Hematopoietic multipotent progenitor cell treated with erythropoietin and hydrocortisone succinate and interleukin-3 and kit ligand, for 8 days (in vitro differentiated cells): ENCODE measurements around the gene FAM222B.
"Not testable (repeated sequence)": the region's sequence is repeated elsewhere in the genome, so short reads cannot be mapped to it uniquely, and the experiment has no call there.

ENCODE experiments used
- DNase-seq: peaks from one replicate; pipeline ENCODE4 v3.0.0-alpha.2; 2015

FAM222B gene

GRCh38 chr17:28842282-28843012 lies at the start of gene FAM222B:
Gene FAM222B, minus strand, starts transcription at chr17:28842790. Its CDS starts 76,123 bp downstream, at chr17:28766667.
- peak; percentile 87 for DNase-seq

GRCh38 chr17:28892024-28892423 lies 49.4 kb upstream of the FAM222B start:
- DNase-seq, result no peak

GRCh38 chr17:28891201-28891600 lies 48.6 kb upstream of the FAM222B start:
- DNase-seq, result no peak

GRCh38 chr17:28889996-28890395 lies 47.4 kb upstream of the FAM222B start:
- no peak for DNase-seq

- DNase-seq, result no peak
Measured at GRCh38 chr17:28888832-28889231, 46.2 kb upstream of the FAM222B start.

GRCh38 chr17:28887871-28888471 lies 45.4 kb upstream of the FAM222B start:
- no peak for DNase-seq

GRCh38 chr17:28885951-28886350 lies 43.4 kb upstream of the FAM222B start:
- no peak for DNase-seq

GRCh38 chr17:28885363-28885762 lies 42.8 kb upstream of the FAM222B start:
- DNase-seq, result no peak

- DNase-seq, result no peak
Measured at GRCh38 chr17:28883967-28884702, 41.5 kb upstream of the FAM222B start.

- no peak for DNase-seq
Measured at GRCh38 chr17:28882154-28882895, 39.7 kb upstream of the FAM222B start.

- no peak for DNase-seq
Measured at GRCh38 chr17:28881533-28882056, 39.0 kb upstream of the FAM222B start.

GRCh38 chr17:28880572-28880945 lies 38.0 kb upstream of the FAM222B start:
- no peak for DNase-seq

GRCh38 chr17:28879886-28880571 lies 37.4 kb upstream of the FAM222B start:
- peak; percentile 74 for DNase-seq

GRCh38 chr17:28878981-28879380 lies 36.4 kb upstream of the FAM222B start:
- DNase-seq, result peak; percentile 82

- no peak for DNase-seq
Measured at GRCh38 chr17:28878158-28878910, 35.7 kb upstream of the FAM222B start.

GRCh38 chr17:28877150-28877711 lies 34.6 kb upstream of the FAM222B start:
- not testable (repeated sequence) for DNase-seq

GRCh38 chr17:28875848-28876550 lies 33.4 kb upstream of the FAM222B start:
- peak; percentile 67 for DNase-seq

GRCh38 chr17:28874750-28875149 lies 32.2 kb upstream of the FAM222B start:
- DNase-seq, result peak; percentile 44

GRCh38 chr17:28873839-28874238 lies 31.2 kb upstream of the FAM222B start:
- peak; percentile 30 for DNase-seq

- peak; percentile 39 for DNase-seq
Measured at GRCh38 chr17:28871056-28871579, 28.5 kb upstream of the FAM222B start.
